Cardiac fibroblast (primary cell): Measurements from ENCODE around the gene COL5A1.

Experiments used
- DNase-seq, 2 donors: peaks; one replicate each; pipeline versions ENCODE4 v3.0.0 to v3.0.0-alpha.2; 2010; ENCODE audit warnings: low read depth in 2 of 2
- H3K4me3 ChIP-seq, 2 donors: replicated peaks in 1 of 2; 1 replicate in 1 of 2; 2 replicates in 1 of 2; pipeline ENCODE4 v1.5.1; 2011; ENCODE audit warnings: low read depth in 2 of 2, low read length in 2 of 2, mild to moderate bottlenecking in 2 of 2, moderate library complexity in 1 of 2
- CTCF ChIP-seq: IDR thresholded peaks from one replicate; pipeline ENCODE4 v1.5.1; 2011; ENCODE audit warnings: low read depth, mild to moderate bottlenecking, low read length, inconsistent platforms

Gene COL5A1

GRCh38 chr9:134597041-134597913 lies 44.3 kb upstream of the COL5A1 start:
- no peak for TF ChIP-seq CTCF
- DNase-seq = peak in 1 of 2 donors; percentile 39

GRCh38 chr9:134597957-134598883 lies 43.4 kb upstream of the COL5A1 start:
- TF ChIP-seq CTCF = no peak
- peak in 1 of 2 donors; percentile 25 for DNase-seq
- H3K4me3 ChIP-seq = no peak overlapping the region

More at GRCh38 chr9:134597041-134597913, 44.3 kb upstream of the COL5A1 start:
- H3K4me3 ChIP-seq = no peak overlapping the region

- H3K4me3 ChIP-seq = no peak overlapping the region
- DNase-seq = peak in 1 of 2 donors; percentile 45
- TF ChIP-seq CTCF = no peak
Measured at GRCh38 chr9:134598884-134599245, 42.7 kb upstream of the COL5A1 start.

GRCh38 chr9:134600371-134600770 lies 41.2 kb upstream of the COL5A1 start:
- no peak for TF ChIP-seq CTCF
- no peak overlapping the region for H3K4me3 ChIP-seq
- no peak for DNase-seq

GRCh38 chr9:134600836-134601638 lies 40.6 kb upstream of the COL5A1 start:
- H3K4me3 ChIP-seq = no peak overlapping the region
- DNase-seq = no peak
- TF ChIP-seq CTCF = no peak

- DNase-seq = peak in 1 of 2 donors; percentile 50
- no peak for TF ChIP-seq CTCF
- H3K4me3 ChIP-seq = no peak overlapping the region
Measured at GRCh38 chr9:134601764-134602163, 39.8 kb upstream of the COL5A1 start.
